DMS114 treated with DMSO at 0.1 percent for 48 hours (cell line): ENCODE measurements around the gene DLG2.

Experiments used
- DNase-seq: peaks from one replicate; lab custom pipeline; 2025; ENCODE audit not compliant: unreplicated experiment; lab: John Stamatoyannopoulos, UW

DLG2 gene

GRCh38 chr11:84922836-84923235, 704.3 kb downstream of the DLG2 start:
- no peak for DNase-seq

DNA sequence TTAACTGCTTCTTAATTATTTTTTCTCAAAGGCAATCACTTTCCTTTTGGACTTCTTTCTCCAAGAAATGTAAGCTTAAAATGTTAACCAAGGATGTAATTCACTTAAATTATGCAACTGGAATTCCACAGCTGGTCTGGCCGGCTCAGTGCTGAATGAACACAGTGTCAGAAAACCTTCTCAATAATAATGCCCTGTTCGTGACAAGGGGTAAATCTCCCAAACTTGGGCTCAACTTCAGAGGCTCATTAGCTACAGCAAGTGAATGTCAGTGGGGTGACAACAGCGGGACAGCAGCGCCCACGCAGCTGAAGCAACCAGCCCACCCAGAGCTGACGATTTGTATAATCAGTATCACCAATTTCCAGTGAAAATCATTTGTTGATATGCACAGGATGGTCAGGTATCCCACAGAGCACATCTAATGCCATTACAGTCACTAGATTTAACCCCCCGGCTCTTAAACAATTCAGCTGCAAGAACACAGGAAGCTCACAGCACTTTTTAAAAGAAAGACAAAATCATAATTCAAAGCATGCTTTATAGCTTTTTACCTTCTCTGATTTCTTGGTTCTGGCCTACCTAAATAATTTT, 704.8 kb downstream of the DLG2 start:
- DNase-seq = no peak

- DNase-seq = no peak
These were observed 712.6 kb downstream of the DLG2 start for GRCh38 chr11:84914511-84914910.

DNA sequence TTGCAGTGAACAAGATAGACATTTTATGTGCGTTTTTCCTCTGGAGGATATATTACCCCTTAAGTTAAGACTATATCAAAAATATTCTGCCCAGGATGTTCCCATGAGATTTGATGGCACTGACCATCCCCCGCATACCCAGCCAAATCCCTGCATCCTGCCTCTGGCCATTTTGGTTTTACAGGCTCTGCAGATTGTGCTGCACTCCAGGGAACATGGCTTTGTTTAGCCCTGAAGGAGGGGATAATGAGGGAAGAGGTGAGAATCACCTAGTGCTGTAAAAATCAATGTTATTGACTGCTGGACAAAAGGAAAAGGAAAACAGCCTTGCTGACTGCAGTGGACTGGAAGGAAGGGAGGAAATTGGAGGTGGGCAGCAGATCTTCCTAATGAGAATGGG, 717.4 kb downstream of the DLG2 start:
- DNase-seq = no peak

DNA sequence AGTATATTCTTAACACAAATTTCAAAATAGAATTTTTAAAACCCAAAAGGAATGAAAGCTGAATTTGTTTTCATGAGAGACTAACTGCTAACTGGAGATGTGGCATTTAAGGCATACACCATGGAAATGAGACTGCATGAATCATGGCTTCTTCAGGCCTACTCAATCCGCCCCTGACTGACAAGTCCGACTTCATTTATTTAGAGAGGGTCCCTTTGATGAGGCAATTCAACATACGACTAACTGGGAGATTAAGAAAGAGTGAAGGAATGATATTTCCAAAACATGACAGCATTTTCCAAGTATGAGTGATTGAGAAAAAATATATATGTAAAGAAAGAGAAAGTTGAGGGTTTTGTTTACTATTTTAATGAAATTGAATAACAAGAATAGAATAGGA, 720.1 kb downstream of the DLG2 start:
- no peak for DNase-seq

GRCh38 chr11:84905411-84905810, 721.7 kb downstream of the DLG2 start:
- DNase-seq = no peak

- no peak for DNase-seq
These were observed 724.7 kb downstream of the DLG2 start for GRCh38 chr11:84902445-84902844.

DNA sequence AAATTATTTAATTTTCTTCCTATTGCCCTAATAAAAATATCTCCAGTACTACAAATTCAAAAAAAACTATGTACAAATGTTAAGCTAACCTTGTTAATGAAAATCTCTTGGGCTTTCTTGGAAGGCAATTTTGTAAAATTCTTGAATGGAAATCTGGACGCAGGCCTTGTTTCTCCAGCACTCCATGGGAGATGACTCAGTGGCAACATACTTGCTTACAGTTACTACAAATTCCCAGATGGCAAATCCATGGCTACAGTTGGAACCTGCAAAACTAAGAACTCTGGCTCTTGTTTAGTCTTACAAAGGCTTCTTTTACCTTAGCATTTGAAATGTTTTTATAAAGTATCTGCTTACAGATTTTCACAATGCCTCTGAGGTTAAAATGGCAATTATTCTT, 725.2 kb downstream of the DLG2 start:
- no peak for DNase-seq

DNA sequence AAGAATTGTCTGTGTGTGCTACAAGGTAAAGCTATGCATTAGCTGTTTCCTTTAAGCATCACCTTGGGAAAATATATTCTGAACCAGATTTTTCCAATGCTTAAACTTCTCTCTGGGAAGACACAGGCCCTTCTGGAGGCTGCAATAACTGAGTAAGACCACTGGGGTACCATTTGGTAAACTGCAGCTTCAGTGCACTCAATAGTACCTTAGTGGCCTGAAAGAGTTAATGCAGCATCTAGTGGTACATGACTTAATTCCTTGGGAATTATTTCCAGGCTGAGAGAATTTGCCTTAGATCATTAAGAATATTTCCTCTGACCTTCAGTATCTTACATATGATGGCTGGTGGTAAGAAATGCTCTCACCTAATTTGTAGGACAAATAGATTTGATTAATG, 727.4 kb downstream of the DLG2 start:
- no peak for DNase-seq

- DNase-seq = no peak
These were observed 728.0 kb downstream of the DLG2 start for GRCh38 chr11:84899134-84899533.

- DNase-seq = no peak
These were observed 732.5 kb downstream of the DLG2 start for GRCh38 chr11:84894666-84895065.

DNA sequence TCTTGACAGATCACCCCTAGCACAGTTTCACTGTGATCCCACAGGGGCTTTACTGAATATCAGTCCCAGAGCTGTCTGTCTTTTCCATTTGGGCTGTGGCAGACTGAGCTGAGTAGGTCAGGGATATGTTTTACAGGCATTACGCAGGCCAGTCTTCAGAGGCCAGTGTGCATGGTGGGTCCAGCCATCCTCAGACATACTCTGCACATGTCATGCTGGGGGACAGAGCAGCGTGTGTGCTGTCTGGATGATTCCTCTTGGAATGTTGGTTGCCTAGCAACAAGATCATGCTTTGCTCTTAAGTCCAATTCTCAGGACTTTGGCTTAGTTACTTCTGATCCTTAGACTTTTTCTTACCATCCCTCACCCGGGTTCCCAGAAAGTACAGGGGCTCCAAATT, 736.5 kb downstream of the DLG2 start:
- no peak for DNase-seq

DNA sequence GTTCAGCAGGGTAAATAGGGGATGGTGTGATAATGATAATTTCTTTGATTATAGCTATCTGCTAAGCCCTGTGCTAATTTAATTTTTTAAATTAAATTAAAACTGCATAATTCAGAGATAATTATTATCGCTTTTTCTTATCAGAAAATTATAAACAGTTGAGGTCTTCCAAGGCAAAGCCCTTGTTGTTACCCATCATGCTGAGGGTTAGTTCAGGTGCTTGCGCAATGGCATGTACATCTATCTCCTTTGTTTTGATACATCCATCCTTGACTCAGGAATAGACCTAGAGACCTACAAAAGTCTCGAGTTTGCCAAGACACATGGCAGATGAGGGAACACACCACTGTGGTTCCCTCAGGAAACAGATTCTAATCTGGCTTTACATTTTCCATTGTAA, 737.6 kb downstream of the DLG2 start:
- DNase-seq = no peak

GRCh38 chr11:84887055-84887629, 740.0 kb downstream of the DLG2 start:
- DNase-seq = no peak

- DNase-seq = no peak
These were observed 740.8 kb downstream of the DLG2 start for GRCh38 chr11:84886344-84886743.

DNA sequence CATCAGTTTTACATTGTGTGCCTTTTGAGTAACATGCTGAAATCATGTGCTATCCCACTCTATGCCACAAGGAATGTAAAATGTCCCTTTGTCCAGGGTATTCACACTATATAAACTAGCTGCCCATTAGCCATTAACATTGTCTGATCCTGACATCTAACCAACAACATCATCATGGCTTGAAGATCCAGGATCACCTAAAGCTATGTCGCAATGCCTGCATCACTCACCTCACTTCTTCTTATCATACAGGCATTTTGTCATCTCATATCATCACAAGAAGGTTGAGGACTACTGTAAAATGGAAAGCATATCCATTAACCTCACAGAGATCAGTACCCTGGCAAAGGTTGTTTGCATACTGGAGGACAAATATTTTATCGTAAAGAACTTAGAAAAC, 742.3 kb downstream of the DLG2 start:
- DNase-seq = no peak

- no peak for DNase-seq
These were observed 745.1 kb downstream of the DLG2 start for GRCh38 chr11:84882056-84882455.

GRCh38 chr11:84871116-84871515, 756.0 kb downstream of the DLG2 start:
- no peak for DNase-seq

GRCh38 chr11:84870486-84870885, 756.7 kb downstream of the DLG2 start:
- DNase-seq = no peak

DNA sequence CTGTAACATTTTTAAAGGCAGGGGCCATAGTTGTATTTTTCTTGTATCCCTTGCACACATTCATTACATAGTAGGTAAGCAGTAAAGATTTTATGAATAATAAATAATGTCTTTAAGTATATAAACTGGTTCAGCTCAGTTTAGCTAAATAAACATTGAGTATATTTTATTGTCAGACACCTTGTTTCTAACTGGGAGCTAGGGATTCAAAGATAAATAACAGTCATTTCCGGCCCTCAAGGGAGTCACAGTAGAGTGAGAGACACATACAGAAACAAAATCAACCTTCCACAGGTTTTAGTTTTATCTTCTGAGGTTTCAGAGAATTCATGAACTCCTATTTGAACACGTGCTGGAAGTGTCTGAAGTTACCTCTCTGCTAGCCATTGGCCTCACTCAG, 760.2 kb downstream of the DLG2 start:
- no peak for DNase-seq

DNA sequence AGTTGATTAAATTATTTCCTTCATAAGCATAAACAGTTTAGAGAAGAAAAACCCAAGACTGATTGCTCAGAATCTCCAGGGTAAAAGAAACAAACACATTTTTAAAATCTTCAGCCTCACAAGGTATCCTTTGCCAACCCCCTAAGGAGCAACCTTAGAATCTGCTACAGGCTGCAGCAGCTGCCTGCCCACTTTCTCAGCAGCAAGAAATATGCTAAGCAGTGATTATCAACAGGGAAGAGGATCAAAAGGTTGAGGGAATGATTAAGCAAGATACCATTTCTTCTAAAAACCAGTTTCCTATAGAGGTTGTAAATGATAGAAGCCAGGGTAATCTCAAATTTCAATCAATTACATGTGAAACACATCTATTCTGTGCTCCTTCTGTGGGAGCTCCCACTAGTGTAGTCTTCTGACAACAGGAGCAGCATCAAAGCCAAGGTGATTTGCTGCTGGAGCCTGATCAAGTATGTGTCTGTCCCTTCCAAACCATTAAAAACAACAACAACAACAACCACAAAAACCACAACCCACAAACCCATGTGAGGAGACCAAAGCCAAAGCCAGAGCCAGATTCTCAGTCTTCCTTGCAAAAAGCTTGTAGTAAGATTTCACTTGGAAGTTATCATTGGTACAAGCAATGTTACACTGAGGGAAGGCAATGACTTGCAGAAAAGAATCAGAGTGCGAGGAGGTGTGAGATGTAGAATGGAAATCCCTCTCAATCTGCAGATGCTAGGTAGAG, 761.2 kb downstream of the DLG2 start:
- DNase-seq = no peak

DNA sequence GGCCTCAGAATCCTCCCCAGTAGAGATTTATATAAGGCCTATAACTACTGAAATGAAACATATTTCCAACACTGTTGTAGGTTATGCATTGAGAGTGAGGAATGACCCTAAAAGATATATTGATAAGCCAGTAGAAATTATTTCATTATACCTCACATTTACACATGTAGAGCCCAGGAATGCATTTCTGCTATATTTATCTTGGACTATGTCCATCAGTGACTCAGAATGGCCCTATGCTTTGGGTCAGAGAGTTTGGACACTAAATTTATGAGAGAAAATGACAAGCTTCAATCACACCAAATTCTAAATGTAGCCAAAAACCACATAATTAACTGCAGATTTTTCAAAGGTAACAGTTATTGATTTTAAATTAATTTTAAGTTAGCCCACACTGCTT, 761.9 kb downstream of the DLG2 start:
- DNase-seq = no peak

- DNase-seq = no peak
These were observed 769.4 kb downstream of the DLG2 start for GRCh38 chr11:84857746-84858145.
